ENCODE results near the gene SPRED2.
"Not testable (repeated sequence)": the region's sequence is repeated elsewhere in the genome, so short reads cannot be mapped to it uniquely, and the experiment has no call there.

The SPRED2 gene

DNA sequence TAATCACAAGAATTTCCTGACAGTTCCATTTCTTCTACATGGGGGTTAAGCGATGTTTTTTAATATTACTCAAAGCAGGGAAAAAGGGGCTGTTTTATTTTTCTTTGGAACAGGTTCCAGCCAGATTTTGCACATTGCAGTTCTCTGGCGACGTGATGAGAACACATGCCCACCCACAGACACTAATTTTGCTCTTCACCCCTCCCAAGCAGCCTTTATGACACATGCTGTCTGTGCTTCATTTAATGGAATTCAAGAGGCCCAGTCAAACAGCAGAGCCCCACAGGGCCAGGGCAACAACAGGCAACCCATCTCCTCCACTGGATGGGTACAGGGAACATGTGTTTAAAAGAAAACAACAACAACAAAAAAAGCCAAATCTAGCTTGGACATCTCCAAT is 70.8 kb downstream of the SPRED2 start:
- DNase-seq = peak; percentile 80

DNA sequence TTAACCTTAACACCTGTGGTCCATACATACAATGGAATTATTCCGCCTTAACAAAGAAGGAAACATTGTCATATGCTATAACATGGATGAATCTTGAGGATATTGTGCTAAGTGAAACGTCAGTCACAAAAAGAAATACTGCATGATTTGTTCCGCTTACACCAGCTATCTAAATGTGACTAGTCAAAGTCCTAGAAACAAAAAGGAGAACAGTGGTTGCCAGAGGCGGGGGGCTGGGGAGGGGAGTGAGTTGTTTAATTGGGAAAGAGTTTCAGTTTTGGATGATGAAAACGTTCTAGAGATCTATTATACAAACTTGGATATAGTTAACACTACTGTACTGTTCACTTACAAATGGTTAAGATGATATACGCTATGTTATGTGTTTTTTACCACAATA is 72.0 kb downstream of the SPRED2 start:
- DNase-seq = no peak

DNA sequence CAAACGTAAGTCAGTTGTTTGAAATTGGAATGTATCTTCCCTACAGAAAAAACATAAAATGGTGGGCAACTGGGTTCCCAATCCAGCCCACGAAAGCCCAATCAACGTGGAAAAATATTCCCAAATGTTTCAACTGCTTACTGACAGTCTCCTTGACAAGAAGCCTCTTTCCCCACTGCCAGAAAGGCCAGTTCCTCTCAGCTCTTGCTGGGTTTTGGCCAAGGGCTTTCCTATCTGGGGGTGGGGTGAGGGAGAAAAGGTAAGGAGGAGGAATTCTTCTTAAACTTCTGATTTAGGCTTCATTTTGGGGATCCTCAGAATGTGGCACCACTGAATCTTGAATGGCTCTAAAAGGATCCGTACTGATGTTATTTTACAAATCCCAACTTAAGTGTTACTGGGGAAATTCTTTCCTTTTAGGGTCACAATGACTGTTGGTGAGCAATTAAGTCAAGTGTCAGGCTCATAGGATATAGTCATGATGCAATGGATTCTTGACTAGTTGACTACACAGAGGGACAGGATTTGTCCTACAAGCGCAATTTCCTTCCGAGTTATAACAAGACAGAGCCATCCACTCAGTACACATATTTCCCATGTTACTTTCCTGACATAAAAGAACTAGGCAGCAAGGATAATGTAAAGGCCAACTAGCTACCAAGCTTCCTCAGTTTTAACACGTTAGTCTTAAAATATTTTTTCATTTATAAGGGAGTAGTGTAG is 73.6 kb downstream of the SPRED2 start:
- DNase-seq = no peak

DNA sequence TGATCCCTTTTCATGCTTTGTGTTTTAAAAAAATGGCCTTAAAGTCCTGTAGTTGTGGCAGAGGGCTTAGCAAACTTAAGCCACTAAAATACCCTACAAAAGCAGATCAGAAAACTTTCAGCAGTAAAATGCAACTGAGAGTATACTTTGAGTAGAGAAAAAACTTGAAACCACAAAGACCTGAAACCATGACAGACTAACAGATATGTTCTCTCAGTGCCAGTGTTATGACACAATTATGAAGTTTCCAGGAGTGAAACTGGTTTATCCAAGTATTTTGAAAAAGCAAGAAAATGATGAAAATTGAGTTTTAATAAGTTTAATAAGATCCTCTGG is 74.5 kb downstream of the SPRED2 start:
- DNase-seq = no peak

DNA sequence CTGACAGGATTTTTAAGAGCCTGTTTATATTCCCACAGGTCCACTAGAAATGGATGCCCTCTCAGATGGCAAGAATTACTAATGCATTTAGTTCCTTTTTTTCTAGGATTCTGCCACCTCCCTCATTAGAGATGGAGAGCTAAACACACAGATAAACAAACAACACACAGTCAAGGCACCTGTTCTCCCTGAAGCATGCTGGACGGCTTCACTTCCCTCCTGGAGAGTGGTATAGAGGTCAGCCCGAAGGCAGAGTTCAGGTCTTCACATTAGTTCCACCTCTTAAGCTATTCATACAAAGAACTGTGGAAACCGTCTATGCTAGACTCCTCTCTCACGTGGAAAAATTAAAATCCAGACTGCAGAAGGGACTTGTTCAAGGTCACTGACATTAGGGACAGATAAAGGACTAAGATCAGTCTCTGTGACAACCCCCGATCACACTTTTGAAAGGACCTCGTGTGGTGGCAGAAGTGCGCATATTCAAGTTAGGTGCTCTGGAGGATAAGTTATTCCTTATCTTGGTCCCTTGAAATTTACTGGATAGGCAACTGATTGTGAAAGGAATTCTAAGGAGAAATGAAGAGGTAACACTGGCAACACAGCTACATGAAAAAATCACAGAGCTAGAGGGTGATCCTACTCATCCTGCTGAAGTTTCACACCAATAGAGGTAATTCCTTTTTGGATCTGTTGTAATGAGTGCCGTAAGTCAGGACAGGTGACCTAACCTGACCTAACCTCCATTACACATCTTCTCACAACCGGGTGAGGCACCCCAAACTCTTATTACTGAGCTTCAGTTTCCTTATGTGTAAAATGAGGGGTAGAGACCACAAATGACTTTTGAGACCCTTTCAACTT is 75.1 kb downstream of the SPRED2 start:
- DNase-seq = no peak

DNA sequence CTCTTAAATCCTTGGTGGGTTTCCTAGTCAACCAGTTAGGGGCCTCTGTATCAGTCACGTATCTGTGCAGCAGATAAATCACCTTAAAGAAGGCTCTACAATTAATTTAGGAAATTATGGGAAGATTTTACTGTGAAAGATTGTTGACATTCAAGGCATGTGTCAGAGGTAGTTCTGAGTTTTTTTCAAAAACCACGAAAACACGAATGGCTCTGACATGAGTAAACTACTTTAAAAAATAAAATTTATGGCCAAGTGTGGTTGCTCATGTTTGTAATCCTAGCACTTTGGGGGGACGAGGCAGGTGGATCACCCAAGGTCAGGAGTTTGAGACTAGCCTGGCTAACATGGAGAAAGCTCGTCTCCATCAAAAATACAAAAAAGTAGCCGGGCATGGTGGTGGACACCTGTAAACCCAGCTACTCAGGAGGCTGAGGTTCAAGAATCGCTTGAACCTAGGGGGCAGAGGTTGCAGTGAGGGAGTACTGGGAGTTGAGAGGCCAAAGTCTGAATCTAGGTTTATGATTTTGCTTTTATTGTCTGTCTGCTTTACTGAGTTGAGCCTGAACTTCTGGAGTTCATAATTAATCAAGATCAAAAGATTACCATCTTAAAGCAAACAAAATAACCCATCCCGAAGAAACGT is 77.1 kb downstream of the SPRED2 start:
- DNase-seq = peak; percentile 54

DNA sequence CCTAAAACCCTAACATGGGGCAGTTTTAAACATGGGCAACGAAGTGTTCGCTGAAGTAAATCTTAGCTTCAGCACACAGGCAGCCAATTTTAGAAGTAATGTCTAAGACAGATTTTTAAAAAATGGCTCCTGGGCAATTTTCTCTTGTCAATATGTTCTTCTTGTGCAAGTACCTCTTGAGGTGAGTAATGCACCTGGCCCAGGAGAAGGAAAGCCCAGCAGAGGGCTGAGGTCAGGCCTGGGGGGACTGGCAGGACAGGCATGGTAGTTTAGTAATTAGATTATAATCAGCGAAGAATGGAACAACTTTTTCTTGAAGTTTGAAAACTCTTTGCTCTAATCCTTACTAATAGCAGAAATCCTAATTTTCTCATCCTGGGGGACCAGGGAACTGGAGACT is 77.6 kb downstream of the SPRED2 start:
- no peak for DNase-seq

DNA sequence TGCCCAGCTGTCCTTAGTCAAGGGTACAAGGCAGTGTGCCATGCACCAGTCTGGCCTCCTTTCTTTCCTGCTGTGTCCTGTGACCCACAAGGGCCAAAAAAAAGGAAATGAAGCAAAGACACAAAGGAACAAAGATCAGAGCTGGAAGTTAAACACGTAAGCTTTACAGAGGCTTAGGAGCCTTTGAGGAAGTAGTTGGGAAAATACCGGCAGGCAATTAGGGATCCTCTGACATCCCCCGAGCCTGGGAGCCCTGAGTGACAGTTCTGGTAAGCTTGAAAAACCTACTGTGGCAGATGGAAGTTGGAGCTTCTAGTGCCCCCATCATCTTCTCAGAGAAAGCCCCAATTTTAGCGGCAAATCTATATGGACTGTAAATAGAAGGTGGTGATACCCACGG is 78.5 kb downstream of the SPRED2 start:
- DNase-seq = no peak

DNA sequence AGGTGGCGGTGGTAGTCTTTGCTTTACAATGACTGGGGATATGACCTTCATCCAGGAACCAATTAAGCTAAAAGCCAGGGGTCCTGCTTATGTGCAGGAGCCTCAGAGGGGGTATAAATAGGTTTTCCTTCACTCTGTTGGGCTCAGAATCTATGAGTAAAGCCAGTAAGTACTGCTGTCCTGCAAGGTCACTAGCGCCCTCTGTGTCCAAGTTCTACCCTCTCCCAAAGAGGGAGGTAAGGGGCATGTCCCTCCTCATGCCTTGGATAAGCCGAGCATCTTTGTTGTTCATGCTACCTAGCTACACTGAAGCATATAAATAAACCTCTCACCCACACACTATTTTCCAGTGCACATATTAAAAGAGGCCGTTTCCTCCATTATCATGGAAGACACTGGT is 79.4 kb downstream of the SPRED2 start:
- no peak for DNase-seq

DNA sequence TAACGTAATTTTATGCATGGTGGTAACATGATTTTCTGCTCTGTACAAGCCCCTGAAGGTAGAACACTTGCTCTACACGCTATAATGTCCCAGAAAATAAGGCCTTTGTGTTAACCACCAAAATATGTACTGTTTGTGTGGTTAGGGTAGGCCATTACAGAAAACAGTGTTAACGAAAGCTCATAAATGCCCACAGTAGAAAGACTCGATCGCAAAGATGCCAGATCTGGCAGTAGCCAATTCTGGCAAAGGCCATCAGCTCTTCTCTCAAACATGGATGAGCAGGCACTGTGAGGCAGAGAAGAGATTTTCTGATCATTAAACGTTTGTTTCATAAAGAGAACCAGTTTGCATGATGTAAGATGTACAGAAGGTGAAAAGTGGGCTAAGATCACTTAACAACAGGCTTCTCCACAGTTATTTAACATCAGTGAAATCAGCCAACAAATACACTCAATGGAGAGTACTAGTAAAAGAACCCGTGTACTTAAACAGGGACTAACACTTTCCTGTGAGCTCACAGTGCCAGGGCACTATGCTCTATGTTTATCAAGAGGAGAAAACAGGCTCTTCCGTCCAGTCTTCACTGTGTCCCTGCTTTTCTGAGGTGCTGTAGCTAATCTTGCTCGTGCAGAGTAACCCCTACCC is 80.3 kb downstream of the SPRED2 start:
- no peak for DNase-seq

DNA sequence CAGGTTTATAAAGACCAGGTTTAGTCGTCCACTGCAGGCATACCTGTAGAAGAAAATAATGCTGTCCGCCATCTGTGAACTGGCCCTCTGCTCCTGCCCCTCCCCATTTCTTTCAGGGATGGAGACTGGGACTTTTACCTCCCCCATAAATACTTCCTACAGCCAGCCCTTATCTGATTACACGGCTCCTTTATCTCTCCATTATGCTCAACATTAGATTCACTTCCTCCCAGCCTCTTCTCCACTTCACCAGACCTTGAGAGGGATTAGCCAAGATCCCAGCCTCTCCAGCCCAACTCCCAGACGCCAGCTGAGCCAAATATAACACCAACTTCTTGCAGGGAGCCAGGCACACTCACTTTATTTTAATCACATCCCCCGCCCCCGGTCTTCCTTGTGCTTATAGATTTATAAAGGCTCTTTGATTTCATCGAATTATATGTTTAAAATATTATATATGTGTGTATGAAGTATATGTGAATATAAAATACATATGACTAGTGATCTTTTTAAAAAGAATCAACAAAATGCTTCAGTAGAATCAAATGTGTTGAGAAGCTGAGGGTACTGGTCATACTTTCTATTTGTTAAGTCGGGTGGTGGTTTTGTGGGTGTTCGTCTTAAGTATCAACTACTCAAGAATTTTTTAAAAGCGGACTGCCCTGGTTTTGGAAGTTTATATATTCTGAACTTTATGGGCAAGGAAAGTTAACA is 81.0 kb downstream of the SPRED2 start:
- peak; percentile 56 for DNase-seq

DNA sequence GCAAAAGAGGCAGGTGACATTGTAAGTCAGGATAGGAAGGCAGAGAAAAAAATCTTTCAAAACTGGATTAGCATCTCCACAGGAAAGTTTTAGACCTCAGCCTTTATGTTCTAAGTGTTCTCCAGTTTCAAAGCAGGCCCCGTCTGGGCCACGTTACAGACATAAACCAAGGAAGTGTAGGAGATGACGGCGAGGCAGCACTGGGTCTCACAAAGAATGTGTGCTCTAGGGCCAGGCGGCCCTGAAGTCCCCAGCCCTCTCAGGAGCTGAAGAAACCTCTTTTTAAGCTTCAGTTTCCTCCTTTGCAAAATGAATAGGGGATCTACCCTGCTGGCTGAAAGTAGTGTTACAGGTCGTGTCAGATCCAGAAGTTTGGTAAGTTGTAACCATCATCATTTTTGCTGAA is 81.7 kb downstream of the SPRED2 start:
- peak; percentile 24 for DNase-seq

DNA sequence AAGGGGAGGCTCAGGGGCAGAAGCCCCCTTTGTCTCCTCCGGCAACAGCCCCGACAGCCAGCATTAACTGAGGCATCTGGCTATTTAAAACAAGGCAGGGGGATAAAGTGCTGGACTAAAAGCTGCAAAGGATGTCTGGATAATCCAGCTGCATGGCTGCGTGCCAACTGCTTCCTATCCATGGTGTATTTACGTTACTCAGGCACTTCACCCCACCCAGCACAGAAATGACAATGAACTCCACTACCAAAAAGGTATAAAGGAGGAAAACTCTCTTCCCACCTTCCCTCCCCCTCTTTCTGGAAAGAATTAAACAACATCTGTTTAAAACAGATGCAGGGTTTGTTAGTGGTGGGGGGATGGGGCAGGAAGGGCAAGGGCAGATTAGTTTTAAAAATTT is 82.5 kb downstream of the SPRED2 start:
- DNase-seq = peak; percentile 79

DNA sequence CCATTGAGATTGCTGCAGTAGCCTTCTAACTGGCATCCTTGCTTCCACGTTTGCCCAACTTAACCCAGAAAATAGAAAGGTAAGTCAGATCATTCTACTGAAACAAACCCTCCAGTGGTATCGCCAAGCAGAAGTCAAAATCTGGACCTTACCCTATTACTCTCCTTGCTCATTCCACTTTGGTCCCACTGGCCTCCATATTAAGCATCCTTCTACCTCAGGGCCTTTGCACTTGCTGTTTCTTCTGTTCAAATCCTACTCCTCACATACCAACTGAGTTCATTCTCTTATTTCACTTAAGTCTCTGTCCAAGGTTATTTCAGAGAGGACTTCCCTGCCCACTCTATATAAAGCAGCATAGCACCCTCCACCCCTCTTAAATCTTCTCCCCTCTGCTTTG is 84.5 kb downstream of the SPRED2 start:
- DNase-seq = no peak

DNA sequence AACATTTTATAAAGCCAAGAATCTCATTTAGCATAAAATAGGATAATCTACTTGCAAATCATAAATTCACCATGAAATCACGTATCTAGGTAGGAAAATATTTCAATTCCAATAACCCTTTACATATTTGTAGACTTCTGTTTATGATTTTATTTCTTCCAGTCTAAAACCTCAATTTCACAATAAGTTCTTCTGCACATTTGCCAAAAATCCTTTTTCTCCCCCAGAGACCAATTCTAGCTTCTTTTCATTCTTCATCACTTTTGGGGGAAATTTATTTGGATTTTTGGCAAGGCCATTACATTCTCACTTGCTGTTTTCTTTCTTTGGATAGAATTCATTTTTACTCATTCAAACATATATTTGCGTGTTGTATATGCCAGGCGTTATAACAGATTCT is 86.8 kb downstream of the SPRED2 start:
- DNase-seq = peak; percentile 77

DNA sequence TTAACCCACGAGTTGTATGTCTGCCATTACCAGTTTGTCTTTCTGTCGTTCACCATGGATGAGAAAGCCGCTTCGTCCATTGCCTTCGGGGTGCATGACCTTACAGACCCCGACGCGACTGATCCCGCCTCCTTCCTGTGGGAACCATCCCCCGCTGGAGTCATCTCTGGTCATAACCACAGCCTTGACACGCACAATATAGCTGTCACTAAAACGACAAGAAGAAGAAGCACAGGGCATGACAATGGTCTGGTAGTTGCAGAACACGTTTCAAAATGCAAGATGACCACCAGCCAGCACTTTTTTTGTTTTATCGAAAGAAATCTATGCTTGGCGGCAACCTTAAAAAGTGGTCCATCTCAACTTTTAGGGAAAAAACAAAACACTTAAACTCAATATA is 87.7 kb downstream of the SPRED2 start:
- no peak for DNase-seq

DNA sequence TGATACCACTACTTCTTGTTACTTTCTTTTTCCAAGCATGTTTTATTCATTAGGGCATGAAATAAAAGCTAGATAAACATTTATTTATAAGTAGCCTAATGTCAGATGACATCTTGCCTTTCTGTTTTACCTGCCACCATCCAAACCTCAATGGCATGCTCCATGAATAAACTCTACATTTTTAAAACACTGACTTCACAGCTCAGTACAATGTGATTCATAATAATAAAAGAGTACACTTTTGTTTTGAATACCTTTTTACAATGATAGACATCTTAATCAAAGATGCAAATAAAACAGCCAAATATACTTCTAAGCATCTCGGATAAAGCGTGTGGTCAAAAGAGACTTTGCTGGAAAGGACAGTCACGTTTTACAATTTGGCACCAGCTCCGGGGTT is 88.2 kb downstream of the SPRED2 start:
- DNase-seq = no peak

DNA sequence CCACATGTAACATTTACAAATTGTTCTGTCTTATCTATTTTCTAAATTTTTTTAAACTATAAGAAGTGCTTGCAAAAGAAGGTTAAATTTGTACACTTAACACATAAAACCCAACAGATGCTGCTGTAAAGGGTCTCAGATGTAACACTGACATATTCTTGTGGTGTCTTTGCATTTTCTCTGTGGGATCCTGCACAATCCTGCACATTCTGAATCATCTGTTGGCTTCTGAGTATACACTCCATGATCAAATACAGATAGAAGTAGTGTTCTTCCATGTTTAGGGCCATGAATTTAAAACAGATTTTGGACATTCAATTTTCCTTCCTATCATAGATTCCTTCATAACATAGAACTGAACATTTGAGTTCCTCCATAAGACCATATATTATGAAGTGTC is 89.0 kb downstream of the SPRED2 start:
- DNase-seq = peak; percentile 34

DNA sequence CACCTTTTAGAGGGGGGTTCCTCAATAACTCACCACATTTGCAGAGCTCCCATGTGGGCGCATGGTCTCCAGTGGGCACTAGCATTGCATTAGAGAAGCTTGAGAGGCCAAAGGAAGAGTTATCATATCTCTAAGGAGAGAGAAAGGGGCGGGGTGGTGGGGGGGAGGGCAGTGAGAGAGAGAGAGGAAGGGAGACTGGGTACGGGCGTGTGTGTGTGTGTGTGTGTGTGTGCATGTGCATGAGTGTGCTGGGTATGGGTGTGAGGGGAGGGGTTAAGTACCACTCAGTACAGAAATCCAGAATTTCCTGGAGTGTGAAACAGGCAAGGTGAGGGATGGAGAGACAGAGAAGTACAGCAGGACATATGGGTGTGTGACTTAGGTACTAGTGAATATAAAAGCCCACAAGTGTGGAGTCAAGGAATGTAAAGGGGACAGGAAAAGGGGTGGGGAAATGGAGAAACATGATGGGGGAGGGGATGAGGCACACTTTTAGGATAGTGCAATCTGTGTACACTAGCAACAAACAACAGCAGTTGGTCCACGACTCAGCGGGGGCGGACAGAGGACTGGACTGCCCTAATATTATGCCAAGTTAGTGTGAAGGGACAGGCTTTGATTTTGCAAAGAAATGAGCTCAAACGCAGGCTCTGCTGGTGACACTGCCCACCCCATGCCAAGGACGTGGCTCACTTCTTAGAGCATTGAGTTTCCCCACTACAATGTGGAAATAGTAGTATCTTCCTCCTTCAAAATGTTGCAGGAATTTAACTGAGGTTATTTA is 91.3 kb downstream of the SPRED2 start:
- DNase-seq = no peak

DNA sequence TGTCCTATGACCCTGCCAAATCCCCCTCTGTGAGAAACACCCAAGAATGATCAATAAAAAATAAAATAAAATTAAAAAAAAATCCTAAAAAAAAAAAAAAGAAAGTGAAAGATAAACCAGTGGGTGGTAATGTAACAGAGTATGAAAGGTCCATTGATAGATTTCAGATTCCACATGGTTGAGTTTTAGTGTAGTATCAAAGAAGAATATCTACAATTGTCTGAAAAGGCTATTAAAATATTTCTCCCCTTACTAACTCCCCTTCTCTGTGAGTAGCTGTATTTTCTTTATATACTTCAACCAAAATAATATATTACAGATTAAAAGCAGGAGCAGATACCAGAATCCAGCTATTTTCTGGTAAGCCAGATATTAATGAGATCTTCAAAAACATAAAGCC is 92.8 kb downstream of the SPRED2 start:
- DNase-seq = no peak

DNA sequence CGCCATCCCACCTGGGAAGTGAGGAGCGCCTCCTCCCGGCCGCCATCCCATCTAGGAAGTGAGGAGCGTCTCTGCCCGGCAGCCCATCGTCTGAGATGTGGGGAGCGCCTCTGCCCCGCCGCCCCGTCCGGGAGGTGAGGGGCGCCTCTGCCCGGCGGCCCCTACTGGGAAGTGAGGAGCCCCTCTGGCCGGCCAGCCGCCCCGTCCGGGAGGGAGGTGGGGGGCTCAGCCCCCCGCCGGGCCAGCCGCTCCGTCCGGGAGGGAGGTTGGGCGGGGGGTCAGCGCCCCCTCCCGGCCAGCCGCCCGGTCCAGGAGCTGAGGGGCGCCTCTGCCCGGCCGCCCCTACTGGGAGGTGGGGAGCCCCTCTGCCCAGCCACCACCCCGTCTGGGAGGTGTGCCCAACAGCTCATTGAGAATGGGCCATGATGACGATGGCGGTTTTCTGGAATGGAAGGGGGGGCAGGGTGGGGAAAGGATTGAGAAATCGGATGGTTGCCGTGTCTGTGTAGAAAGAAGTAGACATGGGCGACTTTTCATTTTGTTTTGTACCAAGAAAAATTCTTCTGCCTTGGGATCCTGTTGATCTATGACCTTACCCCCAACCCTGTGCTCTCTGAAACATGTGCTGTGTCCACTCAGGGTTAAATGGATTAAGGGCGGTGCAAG is 93.4 kb downstream of the SPRED2 start:
- DNase-seq = not testable (repeated sequence)

Data from fibroblast of skin of right biceps (primary cell).